Peyer's patch (tissue), 4 donors: ENCODE measurements around the gene CHTF18.

Experiments
- POLR2A ChIP-seq, 2 donors: fragments of 450-650 bp; IDR thresholded peaks; one replicate each; pipeline ENCODE4 v1.5.1; 2017; ENCODE audit warnings: antibody characterized with exemption in 2 of 2, mild to moderate bottlenecking in 2 of 2, moderate library complexity in 2 of 2
- TF ChIP-seq, protein P1 (sequence below), 6 experiments: fragments of 450-650 bp in 4 of 6; fragments of 200-600 bp in 2 of 6; sonication (generic) in 1 of 6; IDR thresholded peaks; one replicate each; pipeline ENCODE4 v1.5.1; 2017 to 2019; ENCODE audit warnings: antibody characterized with exemption in 6 of 6, mild to moderate bottlenecking in 3 of 6, moderate library complexity in 1 of 6

GRCh38 chr16:797120-797420 lies 8.7 kb downstream of the CHTF18 start:
- no peak for TF ChIP-seq POLR2A (IDR thresholded peaks at IDR 0.05)
- TF ChIP-seq, protein P1, sequence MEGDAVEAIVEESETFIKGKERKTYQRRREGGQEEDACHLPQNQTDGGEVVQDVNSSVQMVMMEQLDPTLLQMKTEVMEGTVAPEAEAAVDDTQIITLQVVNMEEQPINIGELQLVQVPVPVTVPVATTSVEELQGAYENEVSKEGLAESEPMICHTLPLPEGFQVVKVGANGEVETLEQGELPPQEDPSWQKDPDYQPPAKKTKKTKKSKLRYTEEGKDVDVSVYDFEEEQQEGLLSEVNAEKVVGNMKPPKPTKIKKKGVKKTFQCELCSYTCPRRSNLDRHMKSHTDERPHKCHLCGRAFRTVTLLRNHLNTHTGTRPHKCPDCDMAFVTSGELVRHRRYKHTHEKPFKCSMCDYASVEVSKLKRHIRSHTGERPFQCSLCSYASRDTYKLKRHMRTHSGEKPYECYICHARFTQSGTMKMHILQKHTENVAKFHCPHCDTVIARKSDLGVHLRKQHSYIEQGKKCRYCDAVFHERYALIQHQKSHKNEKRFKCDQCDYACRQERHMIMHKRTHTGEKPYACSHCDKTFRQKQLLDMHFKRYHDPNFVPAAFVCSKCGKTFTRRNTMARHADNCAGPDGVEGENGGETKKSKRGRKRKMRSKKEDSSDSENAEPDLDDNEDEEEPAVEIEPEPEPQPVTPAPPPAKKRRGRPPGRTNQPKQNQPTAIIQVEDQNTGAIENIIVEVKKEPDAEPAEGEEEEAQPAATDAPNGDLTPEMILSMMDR (IDR thresholded peaks at IDR 0.05) = no peak
